OCI-LY7 (cell line): ENCODE measurements around the gene HOXA7. TPM values are rescaled to one million over a fixed set of nuclear protein-coding genes. Genes with fewer than 3 reads are reported as not detected.

Experiments used
- BruUV-seq: library from RNA; stranded (reverse); fragments of 400-500 nt; replicated peaks from 2 replicates; lab custom pipeline; 2021; lab: Mats Ljungman, UMichigan
- CTCF ChIA-PET: fragments of 300-600 bp; sonication (Branson Sonifier 250); formaldehyde crosslinking; loops from one replicate; lab custom pipeline; 2022; ENCODE audit warnings: antibody characterized with exemption; ENCODE audit not compliant: unreplicated experiment; lab: Charles Lee
- POLR2A ChIA-PET: fragments of 300-600 bp; sonication (Branson Sonifier 250); formaldehyde crosslinking; loops from one replicate; lab custom pipeline; 2022; ENCODE audit warnings: antibody characterized with exemption; lab: Charles Lee
- DNase-seq: peaks from one replicate; pipeline ENCODE4 v3.0.0-alpha.2; 2015; ENCODE audit warnings: low spot score
- H2AFZ ChIP-seq: fragments of 200-600 bp; sonication (generic), shearing (Covaris generic); 2 replicates; pipeline ENCODE4 v1.6.1; 2014; ENCODE audit warnings: mild to moderate bottlenecking, antibody characterized with exemption, low read length, moderate library complexity
- H3K27ac ChIP-seq: fragments of 200-600 bp; sonication (generic); 2 replicates; pipeline ENCODE4 v1.5.1; 2014; ENCODE audit warnings: mixed run types, low read depth, mild to moderate bottlenecking, moderate library complexity, low read length, inconsistent platforms; ENCODE audit not compliant: poor library complexity, severe bottlenecking
- H3K36me3 ChIP-seq: fragments of 200-600 bp; sonication (generic); 2 replicates; pipeline ENCODE4 v1.6.1; 2014; ENCODE audit warnings: mild to moderate bottlenecking, antibody characterized with exemption, low read length, moderate library complexity, mixed read lengths; ENCODE audit not compliant: insufficient read depth
- H3K4me1 ChIP-seq: fragments of 200-600 bp; sonication (generic); 2 replicates; pipeline ENCODE4 v1.5.1; 2014; ENCODE audit warnings: mild to moderate bottlenecking, low read length; ENCODE audit not compliant: insufficient read depth, poor library complexity, severe bottlenecking
- H3K4me2 ChIP-seq: fragments of 200-600 bp; sonication (generic); 2 replicates; pipeline ENCODE4 v1.6.1; 2014; ENCODE audit warnings: mild to moderate bottlenecking, low read length
- H3K4me3 ChIP-seq: fragments of 200-600 bp; sonication (generic); 2 replicates; pipeline ENCODE4 v1.5.1; 2014; ENCODE audit warnings: mild to moderate bottlenecking, low read depth, low read length; ENCODE audit not compliant: poor library complexity, severe bottlenecking
- H3K79me2 ChIP-seq: fragments of 200-600 bp; sonication (generic); 2 replicates; pipeline ENCODE4 v1.6.1; 2016; ENCODE audit warnings: low read depth, mild to moderate bottlenecking, low read length, moderate library complexity, mixed read lengths; ENCODE audit not compliant: insufficient read depth
- H3K9me2 ChIP-seq: fragments of 200-600 bp; sonication (generic); 2 replicates; pipeline ENCODE4 v1.6.1; 2016; ENCODE audit warnings: mild to moderate bottlenecking, low read length, mixed read lengths; ENCODE audit not compliant: insufficient read depth
- H3K9me3 ChIP-seq: fragments of 200-600 bp; sonication (generic); 2 replicates; pipeline ENCODE4 v1.6.1; 2014; ENCODE audit warnings: mild to moderate bottlenecking, mixed run types, low read length, mixed read lengths
- H4K20me1 ChIP-seq: fragments of 200-600 bp; sonication (generic); 2 replicates; pipeline ENCODE4 v1.6.1; 2014; ENCODE audit warnings: mild to moderate bottlenecking, antibody characterized with exemption, low read length, moderate library complexity, mixed read lengths; ENCODE audit not compliant: insufficient read depth
- EZH2phosphoT487 ChIP-seq: fragments of 200-600 bp; sonication (generic); IDR thresholded peaks from 2 replicates; pipeline ENCODE4 v1.6.1; 2018; ENCODE audit warnings: low read depth, borderline replicate concordance, mild to moderate bottlenecking, mixed run types, antibody characterized with exemption, low read length, moderate library complexity, mixed read lengths
- intact Hi-C: fragments of 100-400 bp; cut with micrococcal nuclease; formaldehyde crosslinking; loops from one replicate; pipeline ENCODE4 v1.10.0; 2022; ENCODE audit not compliant: unreplicated experiment
- total RNA-seq, 2 experiments: library from RNA; depleted of rRNA in 1 of 2; stranded (reverse); fragments of >200 nt in 1 of 2; shearing (Covaris generic) in 1 of 2; gene quantifications; 2 replicates each; pipeline ENCODE4 v1.2.3, GENCODE V29; 2014 to 2022
- TF ChIP-seq, protein P1 (sequence below): fragments of 200-600 bp; sonication (generic); conservative IDR thresholded peaks from 2 replicates; pipeline ENCODE4 v1.5.1; 2014; ENCODE audit warnings: mild to moderate bottlenecking, antibody characterized with exemption, low read length, moderate library complexity, mixed read lengths

Gene HOXA7
- total RNA-seq, 2 experiments from 2014 or later: 1.2 to 6.0 TPM

DNA sequence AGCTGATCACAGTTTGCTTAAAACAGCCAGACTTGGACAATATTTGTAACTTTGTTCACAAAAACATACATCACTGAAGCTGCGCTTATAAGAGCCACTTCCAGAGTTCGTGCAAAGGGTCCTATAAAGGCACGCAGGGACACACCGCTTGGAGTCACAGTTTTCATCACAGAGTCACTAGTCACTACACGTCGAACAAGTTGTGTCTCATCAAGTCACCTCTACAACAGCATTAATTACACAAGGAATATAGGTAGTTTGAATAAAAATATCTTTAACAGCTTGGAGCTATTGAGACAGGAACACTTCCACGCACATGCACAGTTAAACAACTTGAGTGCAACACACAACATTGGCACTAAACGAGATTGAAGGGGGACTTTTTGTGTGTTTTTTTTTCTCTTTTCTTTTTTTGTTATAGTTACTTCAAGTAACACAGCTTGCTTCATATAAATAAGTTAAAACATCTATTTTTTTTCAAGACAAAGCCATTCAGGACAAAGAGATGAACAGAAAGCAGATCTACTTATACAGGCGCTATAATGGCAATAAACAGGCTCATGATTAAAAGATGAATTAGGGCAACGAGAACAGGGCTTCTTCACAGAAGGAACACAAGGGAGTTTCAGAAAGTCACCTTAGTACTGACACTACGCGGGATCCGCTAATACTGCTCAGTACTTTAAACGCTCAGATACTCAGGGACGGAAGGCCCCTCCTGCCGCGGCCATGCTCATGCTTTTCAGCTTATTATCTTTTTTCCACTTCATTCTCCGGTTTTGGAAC, 15.1 kb downstream of the HOXA7 start:
- TF ChIP-seq, protein P1, sequence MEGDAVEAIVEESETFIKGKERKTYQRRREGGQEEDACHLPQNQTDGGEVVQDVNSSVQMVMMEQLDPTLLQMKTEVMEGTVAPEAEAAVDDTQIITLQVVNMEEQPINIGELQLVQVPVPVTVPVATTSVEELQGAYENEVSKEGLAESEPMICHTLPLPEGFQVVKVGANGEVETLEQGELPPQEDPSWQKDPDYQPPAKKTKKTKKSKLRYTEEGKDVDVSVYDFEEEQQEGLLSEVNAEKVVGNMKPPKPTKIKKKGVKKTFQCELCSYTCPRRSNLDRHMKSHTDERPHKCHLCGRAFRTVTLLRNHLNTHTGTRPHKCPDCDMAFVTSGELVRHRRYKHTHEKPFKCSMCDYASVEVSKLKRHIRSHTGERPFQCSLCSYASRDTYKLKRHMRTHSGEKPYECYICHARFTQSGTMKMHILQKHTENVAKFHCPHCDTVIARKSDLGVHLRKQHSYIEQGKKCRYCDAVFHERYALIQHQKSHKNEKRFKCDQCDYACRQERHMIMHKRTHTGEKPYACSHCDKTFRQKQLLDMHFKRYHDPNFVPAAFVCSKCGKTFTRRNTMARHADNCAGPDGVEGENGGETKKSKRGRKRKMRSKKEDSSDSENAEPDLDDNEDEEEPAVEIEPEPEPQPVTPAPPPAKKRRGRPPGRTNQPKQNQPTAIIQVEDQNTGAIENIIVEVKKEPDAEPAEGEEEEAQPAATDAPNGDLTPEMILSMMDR: no peak
- TF ChIP-seq EZH2phosphoT487: no peak
- Histone ChIP-seq H3K4me2 (no peak overlapping the region), H3K4me1 (no peaks in the 10 kb centered on the region), H4K20me1 (no peaks in the 10 kb centered on the region), H3K9me2 (no peaks in the 10 kb centered on the region), H2AFZ (no peak overlapping the region), H3K36me3 (peaks cover 15% of the 10 kb centered on the region), H3K27ac (no peak overlapping the region), H3K4me3 (no peak overlapping the region), H3K9me3 (no peaks in the 10 kb centered on the region), H3K79me2 (no peaks in the 10 kb centered on the region)
- DNase-seq: no peak
- POLR2A ChIA-PET: interaction anchor here (0.5 to 0.8 kb wide), 4 partner anchors 10 to 834 kb away, joined by 3 to 10 read pairs (median 4); no protein-coding TSS in a partner anchor
- BruUV-seq: no TSS peak
- CTCF ChIA-PET: no interaction called here
- intact Hi-C loops: no loop called here

DNA sequence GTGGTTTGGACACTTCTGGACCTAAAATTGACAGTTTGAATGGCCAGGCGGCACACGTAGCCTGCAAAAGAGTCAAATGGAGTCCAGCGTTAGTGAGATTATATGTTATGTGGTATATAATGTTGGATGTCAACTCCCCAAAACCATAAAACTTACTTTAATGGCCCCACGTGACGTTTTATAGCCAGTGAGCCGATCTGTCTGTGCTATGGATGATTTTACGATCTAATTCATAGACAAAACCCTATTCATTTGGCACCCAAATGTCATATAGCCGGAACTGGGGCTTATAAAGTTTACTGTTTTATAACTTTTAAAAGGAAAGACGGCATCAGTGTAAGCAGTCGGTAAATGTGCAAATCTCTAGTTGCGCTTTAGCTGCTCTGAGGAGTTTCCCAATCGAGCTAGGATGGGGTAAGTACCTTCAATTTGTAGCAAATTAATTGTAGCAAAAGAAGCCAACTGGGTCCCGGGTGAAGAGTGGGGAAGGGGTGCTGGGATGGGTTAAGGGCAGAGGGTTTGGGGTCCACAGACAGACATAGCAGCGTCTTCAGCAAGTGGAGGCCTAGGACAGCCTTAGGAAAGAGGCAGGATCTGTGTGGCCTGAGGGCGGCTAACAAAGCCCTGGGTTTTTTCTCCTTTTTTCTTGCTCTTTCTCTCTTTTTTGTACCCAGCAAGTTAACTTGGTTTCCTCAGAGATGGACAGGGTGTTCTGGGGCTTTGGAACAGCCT, 16.2 kb downstream of the HOXA7 start:
- BruUV-seq: no TSS peak
- TF ChIP-seq, protein P1: no peak
- TF ChIP-seq EZH2phosphoT487: no peak
- Histone ChIP-seq H3K9me3 (no peaks in the 10 kb centered on the region), H3K27ac (no peak overlapping the region), H3K4me1 (no peaks in the 10 kb centered on the region), H3K4me3 (no peak overlapping the region), H2AFZ (no peak overlapping the region), H3K9me2 (no peaks in the 10 kb centered on the region), H4K20me1 (no peaks in the 10 kb centered on the region), H3K4me2 (no peak overlapping the region), H3K79me2 (no peaks in the 10 kb centered on the region), H3K36me3 (peaks cover 15% of the 10 kb centered on the region)
- intact Hi-C loops: no loop called here
- ChIA-PET POLR2A (interaction anchor here (0.7 kb wide), 1 partner anchor 21 kb away, joined by 3 read pairs; no protein-coding TSS in a partner anchor), CTCF (no interaction called here)
- no peak for DNase-seq
